H9 (cell line): ENCODE data around the gene LEF1. TPM values are rescaled to one million over a fixed set of nuclear protein-coding genes. Genes with fewer than 3 reads are reported as not detected.

ENCODE experiments used
- DNase-seq: peaks from one replicate; pipeline ENCODE4 v3.0.0-alpha.2; 2017
- H2AFZ ChIP-seq: one replicate; pipeline ENCODE4 v1.6.1; 2013; ENCODE audit warnings: mild to moderate bottlenecking, low read length, control low read depth, moderate library complexity
- H2AK5ac ChIP-seq: 2 replicates; pipeline ENCODE4 v1.6.1; 2013; ENCODE audit warnings: low read length, control low read depth, mixed read lengths; ENCODE audit not compliant: insufficient read length
- H2BK120ac ChIP-seq: one replicate; pipeline ENCODE4 v1.6.1; 2013; ENCODE audit warnings: low read depth, mild to moderate bottlenecking, low read length, control low read depth, inconsistent platforms; ENCODE audit not compliant: poor library complexity, severe bottlenecking
- H2BK12ac ChIP-seq: 2 replicates; pipeline ENCODE4 v1.6.1; 2013; ENCODE audit warnings: low read length, control low read depth, mixed read lengths, low read depth; ENCODE audit not compliant: insufficient read length
- H2BK15ac ChIP-seq: 2 replicates; pipeline ENCODE4 v1.6.1; 2013; ENCODE audit warnings: low read depth, low read length, control low read depth
- H2BK20ac ChIP-seq: one replicate; pipeline ENCODE4 v1.6.1; 2013; ENCODE audit warnings: low read depth, mild to moderate bottlenecking, low read length, control low read depth, inconsistent platforms; ENCODE audit not compliant: poor library complexity, severe bottlenecking
- H2BK5ac ChIP-seq: 2 replicates; pipeline ENCODE4 v1.6.1; 2013; ENCODE audit warnings: low read length, control low read depth, mixed read lengths; ENCODE audit not compliant: insufficient read length
- H3K14ac ChIP-seq: 2 replicates; pipeline ENCODE4 v1.6.1; 2013; ENCODE audit warnings: low read length, control low read depth; ENCODE audit not compliant: insufficient read depth
- H3K18ac ChIP-seq: 2 replicates; pipeline ENCODE4 v1.6.1; 2013; ENCODE audit warnings: low read depth, mild to moderate bottlenecking, mixed read lengths, low read length, control low read depth; ENCODE audit not compliant: insufficient read length
- H3K23ac ChIP-seq: 2 replicates; pipeline ENCODE4 v1.6.1; 2013; ENCODE audit warnings: low read length, control low read depth, mixed read lengths, low read depth; ENCODE audit not compliant: insufficient read length
- H3K23me2 ChIP-seq: 2 replicates; pipeline ENCODE4 v1.6.1; 2013; ENCODE audit warnings: low read depth, mild to moderate bottlenecking, mixed read lengths, low read length, control low read depth; ENCODE audit not compliant: insufficient read length, poor library complexity, severe bottlenecking
- H3K27ac ChIP-seq: 2 replicates; pipeline ENCODE4 v1.5.1; 2013; ENCODE audit warnings: low read length, control low read depth, mixed read lengths, low read depth; ENCODE audit not compliant: insufficient read length
- H3K27me3 ChIP-seq: 2 replicates; pipeline ENCODE4 v1.6.1; 2013; ENCODE audit warnings: low read length, control low read depth, inconsistent platforms; ENCODE audit not compliant: insufficient read depth
- H3K4ac ChIP-seq: 2 replicates; pipeline ENCODE4 v1.6.1; 2013; ENCODE audit warnings: low read depth, mild to moderate bottlenecking, control low read depth, inconsistent platforms, low read length, moderate library complexity
- H3K4me1 ChIP-seq: 2 replicates; pipeline ENCODE4 v1.6.1; 2013; ENCODE audit warnings: low read length, control low read depth, inconsistent platforms; ENCODE audit not compliant: insufficient read depth
- H3K4me2 ChIP-seq: 2 replicates; pipeline ENCODE4 v1.6.1; 2013; ENCODE audit warnings: low read length, control low read depth, mixed read lengths; ENCODE audit not compliant: insufficient read length, insufficient read depth
- H3K56ac ChIP-seq: 2 replicates; pipeline ENCODE4 v1.6.1; 2013; ENCODE audit warnings: low read depth, mild to moderate bottlenecking, mixed read lengths, low read length, control low read depth; ENCODE audit not compliant: insufficient read length
- H3K79me1 ChIP-seq: 2 replicates; pipeline ENCODE4 v1.6.1; 2013; ENCODE audit warnings: low read depth, mild to moderate bottlenecking, moderate library complexity, low read length, control low read depth, inconsistent platforms; ENCODE audit not compliant: insufficient read depth, poor library complexity, severe bottlenecking
- H3K79me2 ChIP-seq: 2 replicates; pipeline ENCODE4 v1.6.1; 2013; ENCODE audit warnings: low read length, control low read depth, inconsistent platforms; ENCODE audit not compliant: insufficient read depth
- H3K9ac ChIP-seq: 2 replicates; pipeline ENCODE4 v1.6.1; 2013; ENCODE audit warnings: low read length, control low read depth, mixed read lengths; ENCODE audit not compliant: insufficient read length; ENCODE audit errors: extremely low read depth
- H3K9me3 ChIP-seq: one replicate; pipeline ENCODE4 v1.6.1; 2013; ENCODE audit warnings: low read depth, low read length, inconsistent platforms; ENCODE audit not compliant: control insufficient read depth
- H3T11ph ChIP-seq: one replicate; pipeline ENCODE4 v1.6.1; 2013; ENCODE audit warnings: mild to moderate bottlenecking, low read length, control low read depth, inconsistent platforms
- H4K20me1 ChIP-seq: one replicate; pipeline ENCODE4 v1.6.1; 2013; ENCODE audit not compliant: control insufficient read depth, insufficient read length, insufficient read depth
- H4K5ac ChIP-seq: 2 replicates; pipeline ENCODE4 v1.6.1; 2013; ENCODE audit warnings: low read depth, mild to moderate bottlenecking, mixed read lengths, low read length, control low read depth; ENCODE audit not compliant: insufficient read length
- H4K8ac ChIP-seq: replicated peaks from 2 replicates; pipeline ENCODE4 v1.6.1; 2013; ENCODE audit warnings: low read length, control low read depth, mixed read lengths, low read depth; ENCODE audit not compliant: insufficient read length
- H4K91ac ChIP-seq: 2 replicates; pipeline ENCODE4 v1.6.1; 2013; ENCODE audit warnings: low read depth, mild to moderate bottlenecking, moderate library complexity, mixed read lengths, low read length, control low read depth; ENCODE audit not compliant: insufficient read length
- H3K27ac Mint-ChIP-seq, 3 experiments: 2 replicates in 2 of 3; 3 replicates in 1 of 3; pipeline ENCODE4 v1.8.0; 2020 to 2021; ENCODE audit warnings: mixed read lengths in 3 of 3, mild to moderate bottlenecking in 1 of 3, moderate library complexity in 1 of 3
- H3K27me3 Mint-ChIP-seq: 2 replicates; pipeline ENCODE4 v1.8.0; 2021; ENCODE audit warnings: low read depth, mild to moderate bottlenecking, moderate library complexity, mixed read lengths
- H3K36me3 Mint-ChIP-seq, 3 experiments: 2 replicates in 2 of 3; 3 replicates in 1 of 3; pipeline ENCODE4 v1.8.0; 2020 to 2021; ENCODE audit warnings: low read depth in 3 of 3, mixed read lengths in 3 of 3; ENCODE audit not compliant: insufficient read depth in 1 of 3
- H3K4me1 Mint-ChIP-seq, 2 experiments: 2 replicates each; pipeline ENCODE4 v1.8.0; 2020; ENCODE audit warnings: mixed read lengths in 2 of 2
- H3K4me3 Mint-ChIP-seq, 2 experiments: 2 replicates in 1 of 2; 3 replicates in 1 of 2; pipeline ENCODE4 v1.8.0; 2020 to 2021; ENCODE audit warnings: mild to moderate bottlenecking in 2 of 2, mixed read lengths in 2 of 2, moderate library complexity in 1 of 2
- H3K9me3 Mint-ChIP-seq, 2 experiments: 2 replicates in 1 of 2; 3 replicates in 1 of 2; pipeline ENCODE4 v1.8.0; 2020; ENCODE audit warnings: mild to moderate bottlenecking in 2 of 2, mixed read lengths in 2 of 2, moderate library complexity in 1 of 2
- WGBS: extraction: QIAGEN DNeasy Blood & Tissue Kit; methylation state at CpG from one replicate; pipeline ENCODE4 v1.1.7; 2013; ENCODE audit warnings: missing lambda C conversion rate, low lambda C conversion rate, mixed read lengths; ENCODE audit not compliant: insufficient read length; ENCODE audit errors: extremely low coverage; 5-methylcytosine and 5-hydroxymethylcytosine counted together
- total RNA-seq: library from RNA; stranded (reverse); gene quantifications from 2 replicates; pipeline ENCODE4 v1.2.1, GENCODE V29; 2021
- TF ChIP-seq, protein P1 (sequence below): fragments of 200-600 bp; sonication (generic); conservative IDR thresholded peaks from 3 replicates; pipeline ENCODE4 v1.8.0; 2021; ENCODE audit warnings: antibody characterized with exemption, mild to moderate bottlenecking

LEF1 gene
- total RNA-seq, 1 experiment from 2014 or later: 2.5 TPM

DNA sequence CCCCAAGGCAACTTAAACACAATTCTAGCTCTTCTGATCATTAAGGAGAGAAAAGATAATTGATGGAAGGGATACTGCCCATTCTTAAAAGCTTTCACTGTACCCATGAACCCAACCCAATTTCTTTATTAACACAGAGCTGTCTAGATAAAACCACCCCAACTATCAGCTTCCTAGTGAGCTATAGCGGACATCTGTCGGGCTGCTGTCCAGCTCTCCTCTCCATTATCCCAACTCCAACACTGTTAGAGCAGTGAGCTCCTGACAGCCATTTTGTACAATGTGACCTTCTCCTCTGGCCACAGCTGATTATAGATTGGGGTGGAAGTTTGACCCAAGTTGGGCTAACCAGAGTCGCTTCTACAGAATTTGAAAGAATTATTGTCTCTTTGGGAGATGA lies 112.9 kb downstream of the LEF1 start:
- H3K14ac ChIP-seq: no peak overlapping the region
- H2BK12ac ChIP-seq: no peak overlapping the region
- no peaks in the 10 kb centered on the region for H3K79me1 ChIP-seq
- no peak overlapping the region for H3K18ac ChIP-seq
- no peak overlapping the region for H3K23ac ChIP-seq
- H3K27me3 ChIP-seq: no peaks in the 10 kb centered on the region; the same call in 1 of the 2 replicates
- no peak overlapping the region for H2BK20ac ChIP-seq
- Mint-ChIP-seq H3K9me3 (no peaks in the 10 kb centered on the region), H3K4me3 (no peak overlapping the region), H3K27me3 (peaks cover 28% of the 10 kb centered on the region), H3K4me1 (peaks cover 2 to 9% of the 10 kb centered on the region in 2 experiments), H3K27ac (no peak overlapping the region), H3K36me3 (no peaks in the 10 kb centered on the region)
- H4K8ac ChIP-seq: no peak overlapping the region
- H3K27ac ChIP-seq: no peak overlapping the region
- no peaks in the 10 kb centered on the region for H3K9me3 ChIP-seq
- H3K79me2 ChIP-seq: no peaks in the 10 kb centered on the region
- no peaks in the 10 kb centered on the region for H4K20me1 ChIP-seq
- H3K9ac ChIP-seq: no peak overlapping the region
- DNase-seq: no peak
- H3T11ph ChIP-seq: no peak overlapping the region
- H3K4me2 ChIP-seq: no peak overlapping the region
- H3K4me1 ChIP-seq: no peaks in the 10 kb centered on the region; the same call in 1 of the 2 replicates
- H3K23me2 ChIP-seq: no peaks in the 10 kb centered on the region
- H2BK120ac ChIP-seq: no peak overlapping the region
- H2BK5ac ChIP-seq: no peak overlapping the region
- no CpG with 5 or more reads among the region's 3 CpGs for WGBS
- no peak overlapping the region for H3K4ac ChIP-seq
- H2AK5ac ChIP-seq: no peak overlapping the region
- H2AFZ ChIP-seq: no peak overlapping the region
- no peak overlapping the region for H4K5ac ChIP-seq
- TF ChIP-seq, protein P1, sequence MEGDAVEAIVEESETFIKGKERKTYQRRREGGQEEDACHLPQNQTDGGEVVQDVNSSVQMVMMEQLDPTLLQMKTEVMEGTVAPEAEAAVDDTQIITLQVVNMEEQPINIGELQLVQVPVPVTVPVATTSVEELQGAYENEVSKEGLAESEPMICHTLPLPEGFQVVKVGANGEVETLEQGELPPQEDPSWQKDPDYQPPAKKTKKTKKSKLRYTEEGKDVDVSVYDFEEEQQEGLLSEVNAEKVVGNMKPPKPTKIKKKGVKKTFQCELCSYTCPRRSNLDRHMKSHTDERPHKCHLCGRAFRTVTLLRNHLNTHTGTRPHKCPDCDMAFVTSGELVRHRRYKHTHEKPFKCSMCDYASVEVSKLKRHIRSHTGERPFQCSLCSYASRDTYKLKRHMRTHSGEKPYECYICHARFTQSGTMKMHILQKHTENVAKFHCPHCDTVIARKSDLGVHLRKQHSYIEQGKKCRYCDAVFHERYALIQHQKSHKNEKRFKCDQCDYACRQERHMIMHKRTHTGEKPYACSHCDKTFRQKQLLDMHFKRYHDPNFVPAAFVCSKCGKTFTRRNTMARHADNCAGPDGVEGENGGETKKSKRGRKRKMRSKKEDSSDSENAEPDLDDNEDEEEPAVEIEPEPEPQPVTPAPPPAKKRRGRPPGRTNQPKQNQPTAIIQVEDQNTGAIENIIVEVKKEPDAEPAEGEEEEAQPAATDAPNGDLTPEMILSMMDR: no peak
- H3K56ac ChIP-seq: no peak overlapping the region
- H4K91ac ChIP-seq: no peak overlapping the region
- H2BK15ac ChIP-seq: no peak overlapping the region
